Fibroblast of the aortic adventitia (primary cell): ENCODE measurements around the gene RHCG. TPM values are rescaled to one million over a fixed set of nuclear protein-coding genes. Genes with fewer than 3 reads are reported as not detected.

ENCODE experiments used
- DNase-seq: peaks from one replicate; pipeline ENCODE4 v3.0.0-alpha.2; 2010; ENCODE audit warnings: low read depth
- H3K4me3 ChIP-seq: 2 replicates; pipeline ENCODE4 v1.5.1; 2011; ENCODE audit warnings: low read depth, mild to moderate bottlenecking, control low read depth, low read length, moderate library complexity
- total RNA-seq: library from RNA; depleted of rRNA; stranded (reverse); fragments of >200 nt; gene quantifications from 2 replicates; pipeline ENCODE4 v1.2.3, GENCODE V29; 2012; ENCODE audit warnings: low replicate concordance
- TF ChIP-seq, protein P1 (sequence below): IDR thresholded peaks from 2 replicates; pipeline ENCODE4 v1.5.1; 2011; ENCODE audit warnings: mild to moderate bottlenecking, low read length, control low read depth, inconsistent platforms; ENCODE audit not compliant: insufficient read depth

RHCG gene
- total RNA-seq, 1 donor, result not detected

DNA sequence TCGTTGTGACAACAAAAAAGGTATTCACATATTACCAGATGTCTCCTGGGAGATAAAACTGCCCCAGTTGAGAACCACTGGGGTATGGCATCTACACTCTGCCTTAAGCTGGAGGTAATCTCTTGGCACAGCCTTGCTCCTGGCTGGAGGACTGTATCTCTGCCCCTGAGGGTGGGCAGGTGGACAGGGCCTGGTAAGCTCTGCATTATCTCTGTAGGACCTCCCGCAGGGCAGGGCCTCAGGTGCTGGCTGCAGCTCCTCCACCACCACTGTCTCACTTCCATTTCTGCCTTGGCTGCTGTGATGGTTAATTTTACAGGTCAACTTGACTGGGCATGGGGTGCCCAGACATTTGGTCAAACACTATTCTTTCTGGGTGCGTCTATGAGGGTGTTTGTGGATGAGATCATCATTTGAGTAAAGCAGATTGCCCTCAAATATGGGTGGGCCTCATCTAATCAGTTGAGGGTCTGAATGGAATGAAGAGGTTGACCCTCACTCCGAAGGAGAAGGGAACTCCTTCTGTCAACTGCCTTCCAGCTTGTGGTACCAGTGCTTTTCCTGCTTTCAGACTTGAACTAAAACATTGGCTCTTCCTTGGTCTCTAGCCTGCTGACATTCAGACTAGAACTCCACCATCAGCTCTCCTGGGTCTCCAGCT is 9.8 kb upstream of the RHCG start:
- DNase-seq, result no peak
- TF ChIP-seq, protein P1, sequence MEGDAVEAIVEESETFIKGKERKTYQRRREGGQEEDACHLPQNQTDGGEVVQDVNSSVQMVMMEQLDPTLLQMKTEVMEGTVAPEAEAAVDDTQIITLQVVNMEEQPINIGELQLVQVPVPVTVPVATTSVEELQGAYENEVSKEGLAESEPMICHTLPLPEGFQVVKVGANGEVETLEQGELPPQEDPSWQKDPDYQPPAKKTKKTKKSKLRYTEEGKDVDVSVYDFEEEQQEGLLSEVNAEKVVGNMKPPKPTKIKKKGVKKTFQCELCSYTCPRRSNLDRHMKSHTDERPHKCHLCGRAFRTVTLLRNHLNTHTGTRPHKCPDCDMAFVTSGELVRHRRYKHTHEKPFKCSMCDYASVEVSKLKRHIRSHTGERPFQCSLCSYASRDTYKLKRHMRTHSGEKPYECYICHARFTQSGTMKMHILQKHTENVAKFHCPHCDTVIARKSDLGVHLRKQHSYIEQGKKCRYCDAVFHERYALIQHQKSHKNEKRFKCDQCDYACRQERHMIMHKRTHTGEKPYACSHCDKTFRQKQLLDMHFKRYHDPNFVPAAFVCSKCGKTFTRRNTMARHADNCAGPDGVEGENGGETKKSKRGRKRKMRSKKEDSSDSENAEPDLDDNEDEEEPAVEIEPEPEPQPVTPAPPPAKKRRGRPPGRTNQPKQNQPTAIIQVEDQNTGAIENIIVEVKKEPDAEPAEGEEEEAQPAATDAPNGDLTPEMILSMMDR, result no peak
- no peak overlapping the region for H3K4me3 ChIP-seq

DNA sequence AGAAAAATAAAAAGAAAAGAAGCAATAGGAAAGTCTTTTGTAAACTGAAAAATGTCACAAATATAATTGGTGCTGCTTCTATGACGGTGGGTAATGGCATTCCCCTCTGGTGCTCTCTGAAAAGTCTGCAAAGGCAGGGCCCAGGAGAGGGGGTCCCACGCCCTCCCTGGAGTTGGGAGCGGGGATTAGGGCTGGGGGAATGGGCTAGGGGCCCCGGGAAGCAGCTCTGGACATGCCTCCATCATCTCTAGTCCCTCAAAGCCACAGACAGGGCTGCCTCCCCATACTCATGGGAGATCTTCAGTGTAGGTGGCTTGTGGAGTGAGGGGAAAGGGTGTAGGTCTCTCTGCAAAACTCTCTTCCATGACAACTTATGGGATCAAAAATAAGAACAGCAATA is 7.8 kb upstream of the RHCG start:
- no peak for DNase-seq
- TF ChIP-seq, protein P1, result no peak
- no peak overlapping the region for H3K4me3 ChIP-seq

DNA sequence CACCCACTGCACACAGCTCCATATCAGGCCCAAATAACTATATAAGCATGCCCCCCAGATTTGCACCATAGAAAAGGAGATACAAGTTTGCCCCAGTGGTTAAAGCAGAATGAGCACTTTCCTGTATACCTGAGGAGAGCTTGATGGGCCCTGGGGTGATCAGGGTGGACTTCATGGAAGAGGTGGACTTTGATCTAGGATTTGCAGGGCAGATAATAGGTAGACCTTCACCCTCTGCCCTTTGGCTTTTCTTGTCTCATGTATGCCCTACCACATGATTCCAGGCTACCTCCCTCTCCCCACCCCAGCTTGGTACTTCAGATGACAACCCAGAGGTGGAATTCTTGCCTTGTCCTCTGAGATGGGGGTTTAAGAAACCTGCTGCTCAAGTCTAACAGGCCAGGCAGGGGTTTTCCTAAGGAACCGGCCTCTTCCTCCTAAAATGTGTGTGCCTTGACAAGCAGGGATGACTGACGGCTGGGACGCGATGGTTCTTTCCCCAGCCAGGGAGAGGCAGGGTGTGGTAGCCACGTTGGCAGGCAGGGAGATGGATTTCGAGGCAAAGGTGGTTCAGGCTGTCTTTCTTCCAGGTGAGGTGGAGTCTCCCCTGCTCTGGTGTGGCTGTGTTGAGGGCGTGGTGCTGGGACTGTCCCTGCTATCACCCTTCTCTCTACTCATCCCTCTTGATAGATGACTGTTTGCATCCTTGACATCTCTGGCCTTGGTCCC is 6.6 kb upstream of the RHCG start:
- DNase-seq, result no peak
- TF ChIP-seq, protein P1, result no peak
- no peak overlapping the region for H3K4me3 ChIP-seq

DNA sequence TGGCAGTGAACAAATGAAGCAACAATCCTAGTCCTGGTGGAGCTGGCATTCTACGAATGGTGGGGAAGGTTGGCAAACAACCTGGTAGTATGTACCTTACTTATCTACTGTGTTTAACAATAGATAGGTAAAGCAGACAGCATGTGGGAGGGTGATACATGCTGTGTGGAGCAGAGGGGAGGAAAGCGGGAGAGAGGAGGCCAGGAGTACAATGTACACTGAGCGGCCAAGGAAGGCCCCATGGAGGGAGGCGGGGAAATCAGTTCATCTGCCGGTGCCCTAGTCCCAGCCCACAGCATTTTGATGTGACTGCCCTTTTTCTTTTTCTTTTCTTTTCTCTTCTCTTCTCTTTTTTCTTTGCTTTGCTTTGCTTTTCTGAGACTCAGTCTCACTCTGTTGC is 5.3 kb upstream of the RHCG start:
- no peak for DNase-seq
- H3K4me3 ChIP-seq, result no peak overlapping the region
- TF ChIP-seq, protein P1, result no peak

DNA sequence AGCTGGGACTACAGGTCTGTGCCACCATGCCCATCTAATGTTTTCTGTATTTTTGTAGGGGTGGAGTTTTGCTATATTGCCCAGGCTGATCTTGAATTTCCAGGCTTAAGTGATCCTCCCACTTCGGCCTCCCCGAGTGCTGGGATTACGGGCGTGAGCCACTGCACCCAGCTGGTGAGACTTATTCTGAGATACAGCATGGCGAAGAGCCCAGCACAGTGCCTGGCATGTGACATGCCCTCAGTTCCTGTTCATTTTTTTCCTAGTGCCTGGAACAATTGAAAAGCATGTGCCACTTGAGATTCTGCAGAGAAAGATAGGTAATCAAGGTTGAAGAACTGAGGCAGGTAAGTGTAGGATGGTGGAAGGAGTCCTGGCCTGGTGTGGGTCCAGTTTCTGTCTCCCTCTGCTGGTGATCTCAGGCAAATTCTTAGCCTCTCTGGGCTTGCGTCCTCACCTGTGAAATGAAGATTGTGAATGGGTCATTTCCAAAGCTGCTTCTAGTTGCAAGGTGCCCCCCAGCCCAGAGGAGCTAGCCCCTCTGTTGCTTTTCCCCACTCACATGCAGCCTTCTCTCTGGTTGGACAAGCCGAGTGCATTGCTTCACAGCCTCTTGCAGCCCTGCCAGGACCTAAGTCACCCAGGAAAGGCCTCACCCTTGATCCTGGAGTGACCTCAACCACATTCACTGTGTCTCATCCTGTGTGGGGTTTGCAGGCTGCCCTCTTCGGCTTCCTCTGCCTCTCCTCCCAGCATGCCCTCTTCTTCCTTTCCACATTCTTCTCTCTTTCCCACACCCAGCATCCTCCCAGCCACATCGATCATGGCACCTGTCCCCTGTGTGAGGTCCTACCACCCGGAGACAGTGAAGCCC is 4.3 kb upstream of the RHCG start:
- TF ChIP-seq, protein P1, result peak; percentile 24
- DNase-seq, result no peak
- H3K4me3 ChIP-seq, result no peak overlapping the region

DNA sequence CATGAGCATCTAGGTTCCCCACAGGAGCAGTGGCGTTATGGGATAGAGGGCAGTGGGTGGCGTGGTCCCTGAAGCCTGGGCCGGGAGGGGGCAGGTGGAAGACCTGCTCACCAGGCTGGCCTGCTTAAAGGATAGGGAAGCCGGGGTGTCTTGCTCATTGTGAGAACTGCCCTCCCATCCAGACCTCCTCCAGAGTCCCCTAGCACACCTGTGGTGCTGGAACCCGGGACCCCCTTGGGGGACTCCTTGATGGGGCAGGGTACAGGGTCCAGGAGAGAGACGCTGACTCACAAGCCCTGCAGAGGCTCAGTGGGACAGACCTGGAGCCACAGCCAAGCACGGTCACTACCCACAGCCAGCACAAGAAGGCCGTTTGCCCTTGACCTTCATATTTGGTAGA is 2.8 kb upstream of the RHCG start:
- TF ChIP-seq, protein P1, result no peak
- no peak overlapping the region for H3K4me3 ChIP-seq
- no peak for DNase-seq
